Activated CD8-positive, alpha-beta memory T cell treated with anti-CD3 and anti-CD28 coated beads, Interleukin-2, amount 50 U/mL, for 48 hours (primary cell): ENCODE results near the gene OLAH.
"Not testable (repeated sequence)": the region's sequence is repeated elsewhere in the genome, so short reads cannot be mapped to it uniquely, and the experiment has no call there.

Experiments
- DNase-seq: peaks from one replicate; pipeline ENCODE4 v3.0.0-alpha.2; 2020

The OLAH gene

DNA sequence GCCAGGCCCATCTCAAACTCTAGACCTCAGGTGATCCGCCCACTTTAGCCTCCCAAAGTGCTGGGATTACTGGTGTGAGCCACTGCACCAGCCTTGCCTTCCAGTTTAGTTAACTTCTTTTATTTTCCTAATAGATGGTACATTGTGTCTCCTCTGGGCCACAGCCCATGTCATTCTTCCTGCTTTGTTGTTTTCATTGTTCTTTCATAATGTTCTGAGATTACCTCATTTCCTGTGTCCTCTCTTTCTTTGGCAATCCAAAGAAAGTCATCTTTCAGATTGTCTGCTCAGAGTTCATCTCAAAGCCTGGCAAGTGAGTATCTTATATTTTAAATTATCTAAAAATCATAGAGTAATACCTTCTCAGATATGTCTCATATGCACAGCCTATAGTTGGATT, at the start of gene OLAH:
Gene OLAH, plus strand, starts transcription at position 270 of the 400 bp plus-strand sequence. CDS start 3,346 bp downstream, outside the sequence.
- DNase-seq = no peak

DNA sequence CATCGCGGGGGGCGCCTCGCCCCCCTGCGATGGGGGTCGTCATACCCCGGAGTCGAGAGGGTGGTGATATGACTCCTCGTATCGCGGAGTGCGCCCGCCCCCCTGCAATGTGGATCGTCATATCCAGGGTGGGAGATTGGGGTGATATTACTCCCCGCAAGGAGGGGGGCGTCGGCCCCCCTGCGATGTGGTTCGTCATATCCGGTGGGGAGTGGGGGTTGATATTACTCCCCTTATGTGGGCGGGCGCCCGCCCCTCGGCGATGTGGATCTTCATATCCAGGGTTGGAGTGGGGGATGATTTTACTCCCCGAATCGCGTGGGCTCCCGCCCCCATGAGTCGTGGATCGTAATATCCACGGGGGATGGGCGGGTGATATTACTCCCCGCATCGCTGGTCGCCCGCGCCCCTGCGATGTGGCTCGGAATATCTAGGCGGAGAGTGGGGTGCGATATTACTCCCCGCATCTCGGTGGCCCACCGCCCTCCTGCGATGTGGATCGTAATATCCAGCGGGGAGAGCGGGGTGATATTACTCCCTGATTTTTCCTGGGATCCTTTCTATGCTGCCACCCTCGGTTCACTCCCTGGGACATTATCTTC, 47.7 kb upstream of the OLAH start:
- no peak for DNase-seq

- DNase-seq = not testable (repeated sequence)
Observed at GRCh38 chr10:15013530-15013929, 30.2 kb upstream of the OLAH start.

GRCh38 chr10:15015451-15015850, 28.3 kb upstream of the OLAH start:
- DNase-seq = no peak

- DNase-seq = not testable (repeated sequence)
Observed at GRCh38 chr10:15020966-15021365, 22.8 kb upstream of the OLAH start.

- not testable (repeated sequence) for DNase-seq
Observed at GRCh38 chr10:15023079-15023478, 20.7 kb upstream of the OLAH start.

GRCh38 chr10:15024017-15025004, 19.4 kb upstream of the OLAH start:
- not testable (repeated sequence) for DNase-seq

DNA sequence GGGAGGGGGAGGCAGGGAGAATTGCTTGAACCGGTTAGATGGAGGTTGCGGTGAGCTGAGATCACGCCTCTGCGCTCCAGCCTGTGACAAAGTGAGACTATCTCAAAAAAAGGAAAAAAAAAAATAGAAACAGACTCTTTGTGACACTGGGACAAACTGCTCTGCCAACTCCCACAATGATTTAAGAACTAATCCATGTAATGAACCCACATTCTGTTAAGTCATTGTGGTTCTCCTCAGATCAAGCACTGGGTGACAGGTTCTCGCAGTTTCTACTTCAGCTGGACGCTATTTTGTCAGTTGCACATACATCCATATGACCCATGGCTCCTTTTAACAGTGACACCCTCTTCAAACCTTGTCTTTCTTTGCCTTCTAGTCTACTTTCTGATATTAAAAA, 18.7 kb upstream of the OLAH start:
- not testable (repeated sequence) for DNase-seq

DNA sequence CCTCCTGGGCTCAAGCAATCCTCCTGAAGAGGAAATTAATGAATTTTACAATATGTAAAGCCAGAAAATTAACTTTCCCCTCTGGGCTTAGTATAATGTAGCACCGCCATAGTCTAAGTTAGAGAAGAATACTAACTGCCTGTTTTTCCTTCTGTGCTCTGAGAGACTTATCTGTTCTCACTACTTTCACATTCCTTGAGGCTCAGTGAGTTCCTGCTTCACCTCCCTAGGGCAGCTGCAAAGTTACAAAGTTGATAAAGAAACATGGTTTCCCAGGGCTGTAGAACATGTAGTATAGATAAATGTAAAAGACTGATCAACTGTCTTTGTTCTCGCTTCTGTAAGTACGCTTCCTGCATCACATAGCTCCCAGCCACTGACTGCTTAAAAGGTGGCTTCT, 16.0 kb upstream of the OLAH start:
- no peak for DNase-seq

GRCh38 chr10:15035385-15036301, 8.1 kb upstream of the OLAH start:
- no peak for DNase-seq

DNA sequence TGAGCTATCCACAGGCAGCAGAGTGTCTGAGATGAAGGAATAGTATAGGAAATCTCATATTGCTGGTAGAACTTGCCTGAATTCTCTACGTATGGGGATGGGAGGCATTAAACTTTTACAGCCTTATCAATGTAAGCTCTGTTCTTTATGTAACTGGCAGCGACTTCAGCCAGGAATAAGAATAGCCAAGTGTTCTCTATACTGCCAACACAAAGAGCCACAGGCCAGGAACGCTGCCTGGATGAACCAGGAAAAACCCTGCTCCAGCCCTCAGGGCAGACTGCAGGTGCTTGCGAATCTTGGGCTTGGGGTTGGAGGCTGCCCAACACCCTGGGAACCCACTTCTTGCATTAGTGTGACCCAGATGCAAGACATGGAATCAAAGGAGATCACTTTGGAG, 6.1 kb upstream of the OLAH start:
- no peak for DNase-seq

DNA sequence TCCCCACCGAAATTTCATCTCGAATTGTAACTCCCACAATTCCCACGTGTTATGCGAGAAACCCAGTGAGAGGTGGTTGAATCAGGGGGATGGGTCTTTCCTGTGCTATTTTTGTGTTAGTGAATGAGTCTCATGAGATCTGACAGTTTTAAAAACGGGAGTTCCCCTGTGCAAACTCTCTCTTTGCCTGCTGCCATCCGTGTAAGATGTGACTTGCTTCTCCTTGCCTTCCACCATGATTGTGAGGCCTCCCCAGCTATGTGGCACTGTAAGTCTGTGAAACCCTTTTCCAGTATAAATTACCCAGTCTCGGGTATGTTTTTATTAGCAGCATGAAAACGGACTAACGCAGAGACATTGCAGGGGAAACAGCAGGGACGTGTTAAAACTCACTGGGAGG, 5.3 kb upstream of the OLAH start:
- no peak for DNase-seq

- DNase-seq = no peak
Observed at GRCh38 chr10:15045380-15045779, 1.6 kb downstream of the OLAH start.

- DNase-seq = no peak
Observed at GRCh38 chr10:15046626-15047025, 2.9 kb downstream of the OLAH start.

GRCh38 chr10:15049533-15049932, 5.8 kb downstream of the OLAH start:
- no peak for DNase-seq

DNA sequence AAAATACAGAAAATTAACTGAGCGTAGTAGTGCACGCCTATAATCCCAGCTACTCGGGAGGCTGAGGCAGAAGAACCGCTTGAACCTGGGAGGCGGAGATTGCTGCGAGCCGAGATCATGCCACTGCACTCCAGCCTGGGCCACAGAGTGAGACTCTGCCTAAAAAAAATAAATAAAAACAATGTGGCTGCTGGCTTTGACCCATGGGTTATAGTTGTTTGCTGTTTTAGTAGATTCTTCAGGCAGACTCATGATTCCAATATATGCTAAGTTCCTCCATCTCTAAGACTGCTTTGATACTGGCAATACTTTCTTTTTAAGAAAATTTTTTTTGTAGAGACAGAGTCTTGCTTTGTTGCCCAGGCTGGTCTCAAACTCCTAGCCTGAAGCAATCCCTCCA, 8.4 kb downstream of the OLAH start:
- DNase-seq = no peak

GRCh38 chr10:15053061-15053460, 9.3 kb downstream of the OLAH start:
- DNase-seq = no peak

DNA sequence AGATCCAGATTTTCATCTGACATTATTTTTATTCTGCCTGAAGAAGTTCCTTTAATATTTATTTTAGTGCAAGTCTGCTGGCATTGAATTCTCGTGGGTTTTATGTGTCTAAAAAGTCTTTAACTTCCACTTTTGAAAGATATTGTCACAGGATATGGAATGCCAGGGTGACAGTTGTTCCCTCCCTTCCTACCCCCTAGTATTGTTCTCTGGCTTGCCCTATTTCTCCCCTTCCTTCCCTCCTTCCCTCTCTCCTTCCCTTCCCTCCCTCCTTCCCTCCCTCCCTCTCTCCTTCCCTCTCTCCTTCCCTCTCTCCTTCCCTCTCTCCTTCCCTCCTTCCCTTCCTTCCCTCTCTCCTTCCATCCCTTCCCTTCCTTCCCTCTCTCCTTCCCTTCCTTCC, 14.9 kb downstream of the OLAH start:
- no peak for DNase-seq

DNA sequence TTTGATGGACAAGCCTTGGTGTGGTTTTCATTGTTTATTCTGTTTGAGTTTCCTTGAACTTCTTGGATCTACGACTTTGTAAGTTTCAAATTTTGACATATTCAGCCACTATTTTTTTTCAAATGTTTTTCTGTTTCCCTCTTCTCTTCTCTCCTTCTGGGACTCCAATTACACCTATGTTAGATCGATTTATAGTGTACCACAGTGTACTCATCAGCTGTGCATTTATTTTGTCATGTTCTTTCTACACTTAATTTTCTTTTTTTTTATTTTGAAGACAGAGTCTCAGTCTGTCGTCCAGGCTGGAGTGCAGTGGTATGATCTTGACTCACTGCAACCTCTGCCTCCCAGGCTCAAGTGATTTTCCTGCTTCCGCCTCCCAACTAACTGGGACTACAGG, 16.2 kb downstream of the OLAH start:
- no peak for DNase-seq

DNA sequence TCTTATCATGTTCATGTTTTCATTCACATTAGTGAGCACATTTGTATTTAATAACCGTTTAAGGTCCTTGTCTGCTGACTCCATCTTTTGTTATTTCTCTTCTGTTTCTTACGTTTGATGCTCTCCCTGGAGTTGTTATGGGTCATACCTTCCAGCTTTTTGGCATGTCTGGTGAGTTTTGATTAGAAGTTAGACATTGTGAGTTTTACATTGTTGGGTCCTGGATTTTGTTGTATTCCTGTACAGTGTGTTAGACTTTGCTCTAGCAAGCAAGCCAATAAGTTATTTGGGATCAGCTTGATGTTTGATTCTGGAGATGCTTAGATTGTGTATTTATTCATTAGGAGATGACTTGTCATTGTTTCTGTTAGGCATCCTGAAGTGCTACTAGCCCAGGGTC, 16.9 kb downstream of the OLAH start:
- no peak for DNase-seq

DNA sequence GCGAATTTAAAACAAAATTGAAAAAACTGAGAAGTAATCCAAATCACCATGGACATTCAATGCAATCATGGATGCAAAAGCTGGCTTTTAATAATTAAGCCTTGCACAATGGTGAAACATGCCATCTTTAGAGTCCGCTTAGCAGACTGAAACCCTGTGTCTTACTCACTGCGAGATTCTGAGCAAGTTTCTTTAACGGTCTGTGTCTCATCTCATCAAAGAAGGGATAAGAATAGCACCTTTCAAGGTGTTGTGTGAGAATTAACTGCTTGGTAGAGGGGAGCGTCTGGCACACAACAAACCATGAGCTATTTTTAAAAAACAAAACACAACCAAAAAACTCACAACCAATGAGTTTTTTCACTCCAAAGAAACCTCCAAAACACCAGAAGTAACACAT, 23.4 kb downstream of the OLAH start:
- DNase-seq = no peak

DNA sequence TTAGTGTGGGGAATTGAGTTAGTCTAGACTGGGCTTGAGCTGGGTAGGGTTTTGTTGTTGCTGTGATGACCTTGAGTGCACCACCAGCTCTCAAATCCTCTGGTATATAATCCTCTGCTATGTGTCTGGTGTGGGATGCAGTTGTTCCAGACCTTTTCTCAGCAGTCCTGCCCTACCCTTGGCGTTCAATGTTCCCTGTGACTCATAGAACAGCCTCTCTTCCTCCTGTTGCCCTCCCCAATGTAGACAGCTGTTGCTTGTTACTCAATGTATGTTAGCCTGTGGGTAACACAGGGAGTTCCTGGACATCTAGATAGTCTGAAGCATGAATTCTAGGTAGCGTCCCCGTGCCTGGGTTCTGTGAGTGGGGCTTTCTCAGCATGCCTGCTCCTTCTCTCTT, 25.1 kb downstream of the OLAH start:
- no peak for DNase-seq

- no peak for DNase-seq
Observed at GRCh38 chr10:15069230-15069629, 25.5 kb downstream of the OLAH start.
